GM19099 (cell line): ENCODE data around the gene DOCK4.

Experiments
- POLR2A ChIP-seq: IDR thresholded peaks from 3 replicates; pipeline ENCODE4 v1.6.1; 2011; ENCODE audit warnings: low read depth; ENCODE audit not compliant: insufficient read length; ENCODE audit errors: extremely low read depth

DOCK4 gene

DNA sequence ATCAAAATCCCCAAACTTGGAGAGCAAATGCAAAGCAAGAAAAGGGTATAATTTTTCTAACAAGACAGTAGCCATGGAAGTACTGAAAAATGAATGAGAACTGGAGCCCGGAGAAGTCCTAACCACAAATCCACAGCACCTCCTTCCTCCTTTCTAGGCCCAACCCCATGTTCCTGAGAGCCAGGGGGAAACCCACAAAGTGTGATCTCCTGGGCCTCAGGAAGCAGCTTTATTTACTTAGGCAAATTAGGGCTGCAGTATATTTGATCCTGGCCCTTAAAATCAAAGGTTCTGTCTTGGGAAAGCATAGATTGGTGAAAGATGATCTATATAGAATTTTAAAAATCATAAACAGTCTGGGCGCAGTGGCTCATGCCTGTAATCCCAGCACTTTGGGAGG, 103.0 kb downstream of the DOCK4 start:
- TF ChIP-seq POLR2A, result no peak

GRCh38 chr7:112101201-112101846, 104.9 kb downstream of the DOCK4 start:
- no peak for TF ChIP-seq POLR2A

GRCh38 chr7:112097524-112097923, 108.7 kb downstream of the DOCK4 start:
- TF ChIP-seq POLR2A, result no peak

- no peak for TF ChIP-seq POLR2A
Observed at GRCh38 chr7:112093409-112093808, 112.8 kb downstream of the DOCK4 start.

- TF ChIP-seq POLR2A, result no peak
Observed at GRCh38 chr7:112092709-112093395, 113.3 kb downstream of the DOCK4 start.

- TF ChIP-seq POLR2A, result no peak
Observed at GRCh38 chr7:112092306-112092705, 113.9 kb downstream of the DOCK4 start.

GRCh38 chr7:112091768-112092167, 114.4 kb downstream of the DOCK4 start:
- no peak for TF ChIP-seq POLR2A

DNA sequence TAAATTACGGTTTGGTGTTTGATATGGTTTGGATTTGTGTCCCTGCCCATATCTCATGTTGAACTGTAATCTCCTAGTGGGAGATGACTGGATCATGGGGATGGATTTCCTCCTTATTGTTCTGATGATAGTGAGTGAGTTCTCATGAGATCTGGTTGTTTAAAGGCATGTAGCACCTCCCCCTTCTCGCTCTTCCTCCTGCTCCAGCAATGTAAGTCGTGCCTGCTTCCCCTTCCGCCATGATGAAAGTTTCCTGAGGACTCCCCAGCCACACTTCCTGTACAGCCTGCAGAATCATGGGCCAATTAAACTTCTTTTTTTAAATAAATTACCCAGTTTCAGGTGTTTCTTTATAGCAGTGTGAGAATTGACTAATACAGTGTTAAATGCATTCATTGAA, 116.6 kb downstream of the DOCK4 start:
- no peak for TF ChIP-seq POLR2A

GRCh38 chr7:112088484-112089016, 117.6 kb downstream of the DOCK4 start:
- no peak for TF ChIP-seq POLR2A

DNA sequence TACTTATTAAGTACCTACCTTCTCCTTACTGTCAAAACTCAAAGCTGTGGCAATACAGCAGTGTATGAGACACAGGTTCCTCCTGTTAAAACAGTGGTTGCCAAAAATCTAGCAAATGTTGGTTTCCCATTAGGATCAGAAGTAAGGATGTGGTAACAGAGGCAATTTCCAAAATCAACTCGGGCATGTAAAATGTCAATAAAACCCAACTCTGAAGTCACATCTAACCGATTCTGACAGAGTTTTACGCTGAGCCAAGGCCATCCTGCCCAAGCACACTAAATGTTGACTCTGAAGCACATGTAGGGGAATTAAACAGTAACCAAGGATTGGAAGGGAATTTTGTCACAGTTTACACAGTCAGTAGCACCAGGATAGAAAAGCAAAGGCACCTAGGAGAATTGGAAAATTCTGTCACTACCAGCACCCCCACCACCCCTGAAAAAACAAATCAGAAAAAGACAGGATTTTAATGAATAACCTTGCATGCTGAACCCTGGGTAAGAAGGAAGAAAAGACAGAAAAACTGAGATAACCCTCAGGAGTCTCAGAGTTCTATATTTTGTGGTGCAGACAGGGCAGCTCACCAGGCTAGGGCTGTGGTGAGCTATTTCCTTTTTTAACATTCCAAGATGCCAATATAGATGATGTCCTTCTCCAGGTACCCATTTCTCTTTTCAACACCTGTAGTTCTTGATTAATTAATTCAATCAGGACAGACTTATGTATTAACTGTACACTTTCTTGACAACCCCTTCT, 119.5 kb downstream of the DOCK4 start:
- no peak for TF ChIP-seq POLR2A

DNA sequence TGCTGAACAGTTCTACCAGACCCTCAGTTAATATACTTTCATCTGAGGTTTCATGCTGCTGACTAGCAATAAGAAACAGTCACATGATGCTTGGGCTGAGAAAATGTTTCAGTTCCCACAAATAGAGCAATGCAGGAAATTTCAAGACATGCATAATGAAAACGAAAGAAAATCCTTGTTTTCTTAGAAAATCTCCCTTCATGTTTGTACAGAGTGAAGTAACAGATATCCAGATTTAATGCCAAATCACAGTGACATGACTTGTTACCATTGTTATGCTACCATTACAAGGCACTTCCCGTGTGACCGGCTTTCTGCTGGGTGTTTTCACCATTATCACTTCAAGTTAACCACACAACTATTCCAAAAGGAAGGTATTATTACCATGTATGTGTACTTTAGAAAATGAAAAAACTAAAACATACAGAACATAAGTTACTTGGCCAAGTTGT, 121.7 kb downstream of the DOCK4 start:
- TF ChIP-seq POLR2A, result no peak

GRCh38 chr7:112083776-112084355, 122.3 kb downstream of the DOCK4 start:
- TF ChIP-seq POLR2A, result no peak

GRCh38 chr7:112082306-112082705, 123.9 kb downstream of the DOCK4 start:
- no peak for TF ChIP-seq POLR2A

DNA sequence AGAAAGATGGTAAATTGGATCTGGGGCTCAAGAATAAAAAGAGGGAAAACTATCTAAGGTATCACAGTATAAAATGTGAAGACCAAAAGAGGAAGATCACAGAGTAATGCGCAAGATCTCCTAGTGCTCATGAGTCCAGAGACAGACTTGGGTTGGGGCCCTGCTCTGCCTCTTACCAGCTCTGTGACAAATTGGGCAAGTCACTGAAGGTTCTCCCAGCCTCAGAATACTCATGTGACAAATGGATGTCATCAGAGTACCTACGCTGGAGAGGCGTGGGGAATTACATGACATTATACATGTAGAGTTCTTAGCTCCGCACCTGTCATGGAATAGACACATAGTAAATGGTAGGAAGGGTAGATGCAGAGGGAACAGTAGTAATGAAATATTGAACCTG, 124.4 kb downstream of the DOCK4 start:
- TF ChIP-seq POLR2A, result no peak

DNA sequence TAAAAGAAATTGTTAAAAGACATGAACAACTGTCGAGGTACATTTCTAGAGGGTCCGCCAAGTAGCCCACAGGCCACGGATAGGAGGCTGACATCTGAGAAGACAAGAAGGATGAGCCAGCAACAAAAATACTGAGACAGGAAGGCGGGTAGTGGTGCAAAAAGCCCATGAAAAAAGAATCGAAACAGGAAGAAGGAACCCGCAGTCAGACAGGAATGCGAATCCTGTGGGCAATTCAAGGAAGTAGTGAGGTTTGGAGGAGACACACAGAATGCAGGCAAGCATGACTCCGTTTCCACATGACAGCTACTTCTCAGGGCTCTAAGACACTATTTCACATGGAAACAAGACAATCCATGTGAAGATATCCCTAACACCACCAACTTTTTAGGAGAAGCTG, 125.2 kb downstream of the DOCK4 start:
- TF ChIP-seq POLR2A, result no peak
